H9 (cell line): Measurements from ENCODE around the gene LINGO4. TPM values are rescaled to one million over a fixed set of nuclear protein-coding genes. Genes with fewer than 3 reads are reported as not detected.

Experiments used
- DNase-seq: peaks from one replicate; pipeline ENCODE4 v3.0.0-alpha.2; 2017
- H2AFZ ChIP-seq: one replicate; pipeline ENCODE4 v1.6.1; 2013; ENCODE audit warnings: mild to moderate bottlenecking, low read length, control low read depth, moderate library complexity
- H2AK5ac ChIP-seq: 2 replicates; pipeline ENCODE4 v1.6.1; 2013; ENCODE audit warnings: low read length, control low read depth, mixed read lengths; ENCODE audit not compliant: insufficient read length
- H2BK120ac ChIP-seq: one replicate; pipeline ENCODE4 v1.6.1; 2013; ENCODE audit warnings: low read depth, mild to moderate bottlenecking, low read length, control low read depth, inconsistent platforms; ENCODE audit not compliant: poor library complexity, severe bottlenecking
- H2BK12ac ChIP-seq: 2 replicates; pipeline ENCODE4 v1.6.1; 2013; ENCODE audit warnings: low read length, control low read depth, mixed read lengths, low read depth; ENCODE audit not compliant: insufficient read length
- H2BK15ac ChIP-seq: 2 replicates; pipeline ENCODE4 v1.6.1; 2013; ENCODE audit warnings: low read depth, low read length, control low read depth
- H2BK20ac ChIP-seq: one replicate; pipeline ENCODE4 v1.6.1; 2013; ENCODE audit warnings: low read depth, mild to moderate bottlenecking, low read length, control low read depth, inconsistent platforms; ENCODE audit not compliant: poor library complexity, severe bottlenecking
- H2BK5ac ChIP-seq: 2 replicates; pipeline ENCODE4 v1.6.1; 2013; ENCODE audit warnings: low read length, control low read depth, mixed read lengths; ENCODE audit not compliant: insufficient read length
- H3K14ac ChIP-seq: 2 replicates; pipeline ENCODE4 v1.6.1; 2013; ENCODE audit warnings: low read length, control low read depth; ENCODE audit not compliant: insufficient read depth
- H3K18ac ChIP-seq: 2 replicates; pipeline ENCODE4 v1.6.1; 2013; ENCODE audit warnings: low read depth, mild to moderate bottlenecking, mixed read lengths, low read length, control low read depth; ENCODE audit not compliant: insufficient read length
- H3K23ac ChIP-seq: 2 replicates; pipeline ENCODE4 v1.6.1; 2013; ENCODE audit warnings: low read length, control low read depth, mixed read lengths, low read depth; ENCODE audit not compliant: insufficient read length
- H3K23me2 ChIP-seq: 2 replicates; pipeline ENCODE4 v1.6.1; 2013; ENCODE audit warnings: low read depth, mild to moderate bottlenecking, mixed read lengths, low read length, control low read depth; ENCODE audit not compliant: insufficient read length, poor library complexity, severe bottlenecking
- H3K27ac ChIP-seq: 2 replicates; pipeline ENCODE4 v1.5.1; 2013; ENCODE audit warnings: low read length, control low read depth, mixed read lengths, low read depth; ENCODE audit not compliant: insufficient read length
- H3K27me3 ChIP-seq: 2 replicates; pipeline ENCODE4 v1.6.1; 2013; ENCODE audit warnings: low read length, control low read depth, inconsistent platforms; ENCODE audit not compliant: insufficient read depth
- H3K4ac ChIP-seq: 2 replicates; pipeline ENCODE4 v1.6.1; 2013; ENCODE audit warnings: low read depth, mild to moderate bottlenecking, control low read depth, inconsistent platforms, low read length, moderate library complexity
- H3K4me1 ChIP-seq: 2 replicates; pipeline ENCODE4 v1.6.1; 2013; ENCODE audit warnings: low read length, control low read depth, inconsistent platforms; ENCODE audit not compliant: insufficient read depth
- H3K4me2 ChIP-seq: 2 replicates; pipeline ENCODE4 v1.6.1; 2013; ENCODE audit warnings: low read length, control low read depth, mixed read lengths; ENCODE audit not compliant: insufficient read length, insufficient read depth
- H3K56ac ChIP-seq: 2 replicates; pipeline ENCODE4 v1.6.1; 2013; ENCODE audit warnings: low read depth, mild to moderate bottlenecking, mixed read lengths, low read length, control low read depth; ENCODE audit not compliant: insufficient read length
- H3K79me1 ChIP-seq: 2 replicates; pipeline ENCODE4 v1.6.1; 2013; ENCODE audit warnings: low read depth, mild to moderate bottlenecking, moderate library complexity, low read length, control low read depth, inconsistent platforms; ENCODE audit not compliant: insufficient read depth, poor library complexity, severe bottlenecking
- H3K79me2 ChIP-seq: 2 replicates; pipeline ENCODE4 v1.6.1; 2013; ENCODE audit warnings: low read length, control low read depth, inconsistent platforms; ENCODE audit not compliant: insufficient read depth
- H3K9ac ChIP-seq: 2 replicates; pipeline ENCODE4 v1.6.1; 2013; ENCODE audit warnings: low read length, control low read depth, mixed read lengths; ENCODE audit not compliant: insufficient read length; ENCODE audit errors: extremely low read depth
- H3K9me3 ChIP-seq: one replicate; pipeline ENCODE4 v1.6.1; 2013; ENCODE audit warnings: low read depth, low read length, inconsistent platforms; ENCODE audit not compliant: control insufficient read depth
- H3T11ph ChIP-seq: one replicate; pipeline ENCODE4 v1.6.1; 2013; ENCODE audit warnings: mild to moderate bottlenecking, low read length, control low read depth, inconsistent platforms
- H4K20me1 ChIP-seq: one replicate; pipeline ENCODE4 v1.6.1; 2013; ENCODE audit not compliant: control insufficient read depth, insufficient read length, insufficient read depth
- H4K5ac ChIP-seq: 2 replicates; pipeline ENCODE4 v1.6.1; 2013; ENCODE audit warnings: low read depth, mild to moderate bottlenecking, mixed read lengths, low read length, control low read depth; ENCODE audit not compliant: insufficient read length
- H4K8ac ChIP-seq: replicated peaks from 2 replicates; pipeline ENCODE4 v1.6.1; 2013; ENCODE audit warnings: low read length, control low read depth, mixed read lengths, low read depth; ENCODE audit not compliant: insufficient read length
- H4K91ac ChIP-seq: 2 replicates; pipeline ENCODE4 v1.6.1; 2013; ENCODE audit warnings: low read depth, mild to moderate bottlenecking, moderate library complexity, mixed read lengths, low read length, control low read depth; ENCODE audit not compliant: insufficient read length
- H3K27ac Mint-ChIP-seq, 3 experiments: 2 replicates in 2 of 3; 3 replicates in 1 of 3; pipeline ENCODE4 v1.8.0; 2020 to 2021; ENCODE audit warnings: mixed read lengths in 3 of 3, mild to moderate bottlenecking in 1 of 3, moderate library complexity in 1 of 3
- H3K27me3 Mint-ChIP-seq: 2 replicates; pipeline ENCODE4 v1.8.0; 2021; ENCODE audit warnings: low read depth, mild to moderate bottlenecking, moderate library complexity, mixed read lengths
- H3K36me3 Mint-ChIP-seq, 3 experiments: 2 replicates in 2 of 3; 3 replicates in 1 of 3; pipeline ENCODE4 v1.8.0; 2020 to 2021; ENCODE audit warnings: low read depth in 3 of 3, mixed read lengths in 3 of 3; ENCODE audit not compliant: insufficient read depth in 1 of 3
- H3K4me1 Mint-ChIP-seq, 2 experiments: 2 replicates each; pipeline ENCODE4 v1.8.0; 2020; ENCODE audit warnings: mixed read lengths in 2 of 2
- H3K4me3 Mint-ChIP-seq, 2 experiments: 2 replicates in 1 of 2; 3 replicates in 1 of 2; pipeline ENCODE4 v1.8.0; 2020 to 2021; ENCODE audit warnings: mild to moderate bottlenecking in 2 of 2, mixed read lengths in 2 of 2, moderate library complexity in 1 of 2
- H3K9me3 Mint-ChIP-seq, 2 experiments: 2 replicates in 1 of 2; 3 replicates in 1 of 2; pipeline ENCODE4 v1.8.0; 2020; ENCODE audit warnings: mild to moderate bottlenecking in 2 of 2, mixed read lengths in 2 of 2, moderate library complexity in 1 of 2
- CTCF ChIP-seq: fragments of 200-600 bp; sonication (generic); conservative IDR thresholded peaks from 3 replicates; pipeline ENCODE4 v1.8.0; 2021; ENCODE audit warnings: antibody characterized with exemption, mild to moderate bottlenecking
- WGBS: extraction: QIAGEN DNeasy Blood & Tissue Kit; methylation state at CpG from one replicate; pipeline ENCODE4 v1.1.7; 2013; ENCODE audit warnings: missing lambda C conversion rate, low lambda C conversion rate, mixed read lengths; ENCODE audit not compliant: insufficient read length; ENCODE audit errors: extremely low coverage; 5-methylcytosine and 5-hydroxymethylcytosine counted together
- total RNA-seq: library from RNA; stranded (reverse); gene quantifications from 2 replicates; pipeline ENCODE4 v1.2.1, GENCODE V29; 2021

LINGO4 gene
- total RNA-seq, 1 experiment from 2014 or later = not detected

GRCh38 chr1:151830055-151830454, 24.8 kb upstream of the LINGO4 start:
- Histone ChIP-seq H3K56ac (no peak overlapping the region), H3K18ac (no peak overlapping the region), H4K91ac (no peak overlapping the region), H3K4me1 (peaks cover 16% of the 10 kb centered on the region; the same call in 1 of the 2 replicates), H4K8ac (no peak overlapping the region), H2BK20ac (no peak overlapping the region), H3K23ac (no peak overlapping the region), H3K9me3 (no peaks in the 10 kb centered on the region), H2AK5ac (no peak overlapping the region), H3K4me2 (no peak overlapping the region), H3K79me2 (no peaks in the 10 kb centered on the region), H2BK12ac (no peak overlapping the region), H3K79me1 (no peaks in the 10 kb centered on the region), H3K14ac (no peak overlapping the region), H2BK15ac (no peak overlapping the region), H4K5ac (no peak overlapping the region), H3K27ac (no peak overlapping the region), H2BK5ac (no peak overlapping the region), H3T11ph (no peak overlapping the region), H4K20me1 (no peaks in the 10 kb centered on the region), H3K23me2 (no peaks in the 10 kb centered on the region), H3K4ac (no peak overlapping the region), H3K9ac (no peak overlapping the region), H3K27me3 (no peaks in the 10 kb centered on the region), H2BK120ac (no peak overlapping the region), H2AFZ (no peak overlapping the region)
- peak overlapping the region in 1 of 2 experiments; percentile 63; a peak in 1 of 5 replicates for H3K4me3 Mint-ChIP-seq
- no peak overlapping the region for H3K27ac Mint-ChIP-seq
- no peak for DNase-seq
- peaks cover 37 to 46% of the 10 kb centered on the region in 2 experiments for H3K4me1 Mint-ChIP-seq
- TF ChIP-seq CTCF = no peak
- H3K9me3 Mint-ChIP-seq = no peaks in the 10 kb centered on the region
- WGBS = no CpG with 5 or more reads among the region's 6 CpGs
- peaks cover 5% of the 10 kb centered on the region for H3K27me3 Mint-ChIP-seq
- no peaks in the 10 kb centered on the region for H3K36me3 Mint-ChIP-seq
